T-helper 2 cell treated with Interferon-gamma antibody and Interleukin-4, amounts not matched to agents 5 μg/mL and 100 μg/mL, for 36 hours (primary cell): ENCODE data around the gene SELPLG.
"Not testable (repeated sequence)": the region's sequence is repeated elsewhere in the genome, so short reads cannot be mapped to it uniquely, and the experiment has no call there.

ENCODE experiments used
- DNase-seq: peaks from one replicate; pipeline ENCODE4 v3.0.0; 2021; ENCODE audit warnings: low spot score
- H3K27ac Mint-ChIP-seq: one replicate; pipeline ENCODE4 v1.8.0; 2021; ENCODE audit warnings: mild to moderate bottlenecking, mixed read lengths
- H3K27me3 Mint-ChIP-seq: one replicate; pipeline ENCODE4 v1.8.0; 2021; ENCODE audit warnings: low read depth, mixed read lengths
- H3K36me3 Mint-ChIP-seq: one replicate; pipeline ENCODE4 v1.8.0; 2021; ENCODE audit warnings: low read depth, mixed read lengths
- H3K4me1 Mint-ChIP-seq: one replicate; pipeline ENCODE4 v1.8.0; 2021; ENCODE audit warnings: low read depth, mixed read lengths
- H3K4me3 Mint-ChIP-seq: one replicate; pipeline ENCODE4 v1.8.0; 2022; ENCODE audit warnings: mild to moderate bottlenecking, moderate library complexity, mixed read lengths
- H3K9me3 Mint-ChIP-seq: one replicate; pipeline ENCODE4 v1.8.0; 2021; ENCODE audit warnings: mixed read lengths

The SELPLG gene

GRCh38 chr12:108583991-108584390, 49.7 kb downstream of the SELPLG start:
- Mint-ChIP-seq H3K9me3 (peaks cover 3% of the 10 kb centered on the region), H3K36me3 (no peaks in the 10 kb centered on the region), H3K27me3 (peaks cover 3% of the 10 kb centered on the region), H3K4me3 (no peak overlapping the region), H3K27ac (no peak overlapping the region), H3K4me1 (no peaks in the 10 kb centered on the region)
- DNase-seq: no peak

GRCh38 chr12:108582978-108583770, 50.5 kb downstream of the SELPLG start:
- H3K4me3 Mint-ChIP-seq: no peak overlapping the region
- no peak for DNase-seq
- peaks cover 7% of the 10 kb centered on the region for H3K27me3 Mint-ChIP-seq
- H3K36me3 Mint-ChIP-seq: no peaks in the 10 kb centered on the region
- H3K27ac Mint-ChIP-seq: no peak overlapping the region
- H3K4me1 Mint-ChIP-seq: peaks cover 2% of the 10 kb centered on the region
- H3K9me3 Mint-ChIP-seq: peaks cover 9% of the 10 kb centered on the region

GRCh38 chr12:108582509-108582908, 51.2 kb downstream of the SELPLG start:
- H3K27ac Mint-ChIP-seq: no peak overlapping the region
- H3K36me3 Mint-ChIP-seq: no peaks in the 10 kb centered on the region

GRCh38 chr12:108581311-108582227, 52.1 kb downstream of the SELPLG start:
- Mint-ChIP-seq H3K9me3 (peaks cover 9% of the 10 kb centered on the region), H3K4me1 (peaks cover 2% of the 10 kb centered on the region), H3K27ac (no peak overlapping the region), H3K27me3 (peaks cover 12% of the 10 kb centered on the region), H3K4me3 (no peak overlapping the region), H3K36me3 (no peaks in the 10 kb centered on the region)
- no peak for DNase-seq

More at GRCh38 chr12:108582509-108582908, 51.2 kb downstream of the SELPLG start:
- Mint-ChIP-seq H3K27me3 (peaks cover 10% of the 10 kb centered on the region), H3K4me3 (no peak overlapping the region), H3K4me1 (peaks cover 2% of the 10 kb centered on the region), H3K9me3 (peaks cover 9% of the 10 kb centered on the region)
- DNase-seq: no peak

- H3K9me3 Mint-ChIP-seq: peaks cover 9% of the 10 kb centered on the region
- DNase-seq: no peak
- H3K4me1 Mint-ChIP-seq: peaks cover 6% of the 10 kb centered on the region
- H3K27me3 Mint-ChIP-seq: peaks cover 12% of the 10 kb centered on the region
- no peak overlapping the region for H3K27ac Mint-ChIP-seq
- no peaks in the 10 kb centered on the region for H3K36me3 Mint-ChIP-seq
- H3K4me3 Mint-ChIP-seq: no peak overlapping the region
These were observed 53.2 kb downstream of the SELPLG start for GRCh38 chr12:108580531-108580930.

- Mint-ChIP-seq H3K27me3 (peaks cover 12% of the 10 kb centered on the region), H3K4me1 (peaks cover 14% of the 10 kb centered on the region), H3K9me3 (peaks cover 9% of the 10 kb centered on the region), H3K27ac (peak overlapping the region; percentile 42), H3K36me3 (no peaks in the 10 kb centered on the region), H3K4me3 (no peak overlapping the region)
- no peak for DNase-seq
These were observed 54.9 kb downstream of the SELPLG start for GRCh38 chr12:108578813-108579212.

- Mint-ChIP-seq H3K27me3 (peaks cover 12% of the 10 kb centered on the region), H3K4me1 (peaks cover 18% of the 10 kb centered on the region), H3K36me3 (no peaks in the 10 kb centered on the region), H3K27ac (no peak overlapping the region), H3K4me3 (no peak overlapping the region), H3K9me3 (peaks cover 9% of the 10 kb centered on the region)
- no peak for DNase-seq
These were observed 55.4 kb downstream of the SELPLG start for GRCh38 chr12:108578264-108578663.

GRCh38 chr12:108577458-108577857, 56.2 kb downstream of the SELPLG start:
- Mint-ChIP-seq H3K4me1 (peaks cover 26% of the 10 kb centered on the region), H3K27ac (no peak overlapping the region), H3K27me3 (peaks cover 12% of the 10 kb centered on the region), H3K4me3 (no peak overlapping the region), H3K9me3 (peaks cover 9% of the 10 kb centered on the region), H3K36me3 (no peaks in the 10 kb centered on the region)
- DNase-seq: no peak

- peaks cover 12% of the 10 kb centered on the region for H3K27me3 Mint-ChIP-seq
- no peak for DNase-seq
- H3K9me3 Mint-ChIP-seq: peaks cover 9% of the 10 kb centered on the region
- H3K27ac Mint-ChIP-seq: no peak overlapping the region
- H3K4me3 Mint-ChIP-seq: no peak overlapping the region
- peaks cover 27% of the 10 kb centered on the region for H3K4me1 Mint-ChIP-seq
- no peaks in the 10 kb centered on the region for H3K36me3 Mint-ChIP-seq
These were observed 56.9 kb downstream of the SELPLG start for GRCh38 chr12:108576660-108577234.

GRCh38 chr12:108575199-108575912, 58.3 kb downstream of the SELPLG start:
- DNase-seq: no peak
- H3K27ac Mint-ChIP-seq: no peak overlapping the region
- peaks cover 27% of the 10 kb centered on the region for H3K4me1 Mint-ChIP-seq
- peaks cover 9% of the 10 kb centered on the region for H3K9me3 Mint-ChIP-seq
- H3K36me3 Mint-ChIP-seq: peaks cover 2% of the 10 kb centered on the region
- no peak overlapping the region for H3K4me3 Mint-ChIP-seq
- H3K27me3 Mint-ChIP-seq: peaks cover 12% of the 10 kb centered on the region

GRCh38 chr12:108574276-108574675, 59.4 kb downstream of the SELPLG start:
- not testable (repeated sequence) for H3K36me3 Mint-ChIP-seq, H3K9me3 Mint-ChIP-seq, H3K4me3 Mint-ChIP-seq, H3K27ac Mint-ChIP-seq, DNase-seq
- peaks cover 30% of the 10 kb centered on the region for H3K4me1 Mint-ChIP-seq
- peaks cover 12% of the 10 kb centered on the region for H3K27me3 Mint-ChIP-seq

- no peak for DNase-seq
- no peak overlapping the region for H3K27ac Mint-ChIP-seq
- peaks cover 5% of the 10 kb centered on the region for H3K27me3 Mint-ChIP-seq
- H3K4me3 Mint-ChIP-seq: no peak overlapping the region
- peaks cover 37% of the 10 kb centered on the region for H3K4me1 Mint-ChIP-seq
- H3K36me3 Mint-ChIP-seq: peaks cover 18% of the 10 kb centered on the region
- no peaks in the 10 kb centered on the region for H3K9me3 Mint-ChIP-seq
These were observed 60.4 kb downstream of the SELPLG start for GRCh38 chr12:108573317-108573716.

GRCh38 chr12:108572166-108572790, 61.4 kb downstream of the SELPLG start:
- no peak for DNase-seq
- no peaks in the 10 kb centered on the region for H3K9me3 Mint-ChIP-seq
- H3K4me1 Mint-ChIP-seq: peaks cover 44% of the 10 kb centered on the region
- peak overlapping the region; percentile 49 for H3K27ac Mint-ChIP-seq
- H3K4me3 Mint-ChIP-seq: no peak overlapping the region
- H3K27me3 Mint-ChIP-seq: peaks cover under 1% of the 10 kb centered on the region
- peaks cover 27% of the 10 kb centered on the region for H3K36me3 Mint-ChIP-seq
